OCI-LY3 (cell line): Measurements from ENCODE around the gene HMOX1.

Source experiments
- CTCF ChIP-seq: fragments of 200-600, 300-600 bp; sonication (generic); IDR thresholded peaks from 2 replicates; pipeline ENCODE4 v1.5.1; 2014; ENCODE audit warnings: antibody characterized with exemption, low read length, low read depth
- EZH2phosphoT487 ChIP-seq: fragments of 200-600 bp; shearing (Covaris generic); IDR thresholded peaks from 2 replicates; pipeline ENCODE4 v1.6.1; 2018; ENCODE audit warnings: antibody characterized with exemption, mixed run types, low read depth

DNA sequence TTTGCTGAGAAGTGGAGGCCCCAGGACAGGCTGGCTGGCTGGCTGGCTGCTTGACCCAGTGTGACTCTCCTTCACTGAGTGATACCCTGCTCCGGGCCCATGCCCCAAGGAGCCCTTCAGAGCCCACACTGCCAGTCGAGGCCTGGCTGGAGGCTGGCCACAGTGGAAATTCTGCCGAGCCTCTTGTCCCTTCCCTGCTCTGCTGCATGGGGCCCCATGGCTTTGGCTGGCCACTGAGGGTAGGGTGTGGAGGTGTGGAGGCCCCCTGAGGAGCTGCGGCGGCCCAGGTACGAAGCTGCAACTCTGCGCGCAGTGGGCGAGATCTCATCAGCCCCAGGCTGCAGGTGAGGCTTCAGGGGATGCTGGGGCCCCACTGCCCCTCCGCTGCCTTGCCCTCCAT lies 33.4 kb upstream of the HMOX1 start:
- TF ChIP-seq CTCF (no peak), EZH2phosphoT487 (no peak)
